Renal cortical epithelial cell (primary cell): Measurements from ENCODE around the gene PCGF3. TPM values are rescaled to one million over a fixed set of nuclear protein-coding genes. Genes with fewer than 3 reads are reported as not detected.
"Not testable (repeated sequence)": the region's sequence is repeated elsewhere in the genome, so short reads cannot be mapped to it uniquely, and the experiment has no call there.

Experiments used
- DNase-seq: peaks from one replicate; pipeline ENCODE4 v3.0.0-alpha.2; 2011; ENCODE audit warnings: low read depth
- total RNA-seq: library from RNA; depleted of rRNA; stranded (reverse); fragments of >200 nt; gene quantifications from 2 replicates; pipeline ENCODE4 v1.2.3, GENCODE V29; 2014

PCGF3 gene
- total RNA-seq, 1 donor from 2014 or later, result 86.6 TPM

GRCh38 chr4:795726-796119 lies 90.1 kb downstream of the PCGF3 start:
- DNase-seq, result no peak

DNA sequence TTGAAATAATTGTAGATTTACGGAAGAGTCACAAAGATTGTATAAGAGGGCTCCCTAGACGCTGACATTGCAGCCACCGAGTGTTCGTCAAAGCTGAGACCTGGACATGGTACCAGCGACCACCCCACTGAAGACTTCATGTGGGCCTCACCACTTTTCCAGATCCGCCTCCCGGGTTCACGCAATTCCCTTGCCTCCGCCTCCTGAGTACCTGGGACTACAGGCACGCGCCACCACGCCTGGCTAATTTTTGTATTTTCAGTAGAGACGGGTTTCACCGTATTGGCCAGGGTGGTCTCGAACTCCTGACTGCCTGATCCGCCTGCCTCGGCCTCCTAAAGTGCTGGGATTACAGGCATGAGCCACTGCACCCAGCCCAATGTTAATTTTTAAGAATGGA lies 90.6 kb downstream of the PCGF3 start:
- no peak for DNase-seq

DNA sequence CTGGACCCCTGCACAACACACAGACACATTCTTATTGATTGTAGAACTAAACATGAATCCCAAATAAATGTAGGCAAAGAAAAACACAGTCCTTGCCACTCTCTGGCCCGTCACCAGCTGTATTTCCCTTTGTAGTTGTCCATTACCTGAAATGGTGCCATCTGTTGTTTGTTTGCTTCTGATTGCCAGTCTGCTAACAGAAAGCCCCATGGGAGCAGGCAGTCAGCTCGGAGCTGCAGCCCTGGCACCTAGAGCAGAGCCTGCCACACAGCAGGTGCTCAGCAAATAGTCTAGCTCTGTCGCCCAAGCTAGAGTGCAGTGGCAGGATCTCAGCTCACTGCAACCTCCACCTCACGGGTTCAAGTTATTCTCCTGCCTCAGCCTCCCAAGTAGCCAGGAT lies 91.4 kb downstream of the PCGF3 start:
- DNase-seq, result no peak

DNA sequence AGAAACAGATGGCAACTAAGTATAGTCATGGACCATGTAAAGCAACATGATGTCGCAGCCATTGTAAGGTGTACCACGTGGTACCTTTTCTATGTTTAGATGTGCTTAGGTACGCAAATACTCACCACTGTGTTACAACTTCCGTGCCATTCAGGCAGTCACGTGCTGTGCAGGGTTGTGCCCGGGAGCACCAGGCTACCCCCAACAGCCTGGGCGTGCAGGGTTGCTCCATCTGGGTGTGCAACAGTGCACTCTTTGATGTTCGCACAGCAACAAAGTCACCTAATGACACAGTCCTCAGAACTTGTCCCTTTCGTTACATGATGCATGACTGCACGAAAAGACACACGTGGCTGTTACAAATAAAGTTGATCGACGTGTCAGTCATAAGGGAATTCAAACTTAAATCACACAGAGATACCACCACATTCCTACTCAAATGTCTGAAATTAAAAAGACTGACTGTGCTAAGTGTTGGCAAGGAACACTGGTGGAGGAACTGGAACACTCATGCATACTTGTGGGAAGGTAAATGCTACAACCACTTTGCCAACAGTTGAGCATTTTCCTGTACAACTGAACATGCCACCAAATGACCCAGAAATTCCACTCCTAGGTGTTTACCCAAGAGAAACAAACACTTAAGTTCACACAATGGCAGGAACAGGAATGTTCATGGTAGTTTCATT lies 95.9 kb downstream of the PCGF3 start:
- peak; percentile 19 for DNase-seq

GRCh38 chr4:803884-804283 lies 98.3 kb downstream of the PCGF3 start:
- no peak for DNase-seq

DNA sequence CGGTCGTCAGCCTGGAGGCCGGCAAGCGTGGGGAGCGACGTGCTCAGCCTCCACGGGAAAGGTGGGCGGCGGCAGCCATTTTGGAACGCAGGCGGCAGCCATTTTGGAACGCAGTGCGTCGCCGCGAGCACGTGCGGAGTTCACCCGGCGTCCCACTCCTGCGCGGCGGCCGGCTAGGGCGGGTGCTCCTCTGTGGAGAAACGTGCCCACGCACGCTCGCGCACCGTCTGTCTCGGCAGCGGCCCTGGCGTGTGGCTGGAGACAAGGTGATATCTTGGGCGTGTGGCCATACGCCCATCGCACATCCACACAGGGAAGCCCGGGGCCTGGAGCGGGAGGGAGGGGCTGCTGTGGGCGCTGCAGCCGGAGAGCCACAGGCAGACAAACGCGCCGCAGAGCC lies 99.2 kb downstream of the PCGF3 start:
- no peak for DNase-seq

- not testable (repeated sequence) for DNase-seq
These were observed 101.3 kb downstream of the PCGF3 start for GRCh38 chr4:806979-807378.

DNA sequence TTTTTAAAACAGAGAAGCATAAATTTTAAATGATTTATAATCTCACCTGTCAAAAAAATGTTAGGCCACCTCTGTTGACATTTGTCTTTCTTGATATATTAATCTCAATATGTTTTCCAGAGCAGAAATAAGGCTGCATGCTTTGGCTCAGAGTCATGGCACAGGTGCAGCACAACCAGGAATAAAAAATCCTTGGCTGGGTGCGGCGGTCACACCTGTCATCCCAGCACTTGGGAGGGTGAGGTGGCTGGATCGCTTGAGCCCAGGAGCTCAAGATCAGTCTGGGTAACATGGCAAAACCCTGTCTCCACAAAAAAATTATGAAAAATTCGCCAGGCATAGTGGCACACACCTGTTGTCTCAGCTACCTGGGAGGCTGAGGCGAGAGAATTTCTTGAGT lies 102.2 kb downstream of the PCGF3 start:
- DNase-seq, result no peak

DNA sequence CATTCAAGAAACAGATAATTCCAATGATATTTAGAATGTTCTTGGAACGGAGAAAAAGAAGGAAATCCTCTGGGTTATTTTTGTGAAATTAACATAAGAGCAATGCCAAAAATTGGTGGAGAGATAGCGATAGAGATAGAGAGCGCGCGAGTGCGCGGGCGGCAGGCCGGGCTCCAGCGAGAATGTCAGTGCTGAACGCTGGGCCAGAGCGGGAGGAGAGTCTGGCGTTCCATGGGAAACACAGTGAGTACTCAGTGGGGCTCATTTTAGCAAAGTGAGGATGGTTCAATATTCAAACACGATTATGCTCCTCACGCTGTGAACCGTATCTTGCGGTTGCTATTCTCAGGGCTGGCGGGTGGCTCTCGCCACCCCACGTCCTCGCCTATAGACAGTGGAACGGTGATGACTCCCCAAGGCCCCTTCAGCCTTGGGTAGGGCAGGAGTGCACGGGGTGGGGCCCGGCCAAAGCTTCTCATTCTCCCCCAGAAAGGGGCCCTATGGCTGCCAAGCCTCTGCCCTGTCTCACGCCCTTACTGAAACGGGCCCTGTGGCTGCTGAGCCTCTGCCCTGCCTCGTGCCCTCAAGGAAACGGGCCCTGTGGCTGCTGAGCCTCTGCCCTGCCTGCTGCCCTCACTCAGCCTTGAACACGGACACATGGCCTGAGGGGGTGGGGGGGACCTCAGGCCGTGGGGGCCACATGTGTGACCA lies 103.4 kb downstream of the PCGF3 start:
- no peak for DNase-seq

DNA sequence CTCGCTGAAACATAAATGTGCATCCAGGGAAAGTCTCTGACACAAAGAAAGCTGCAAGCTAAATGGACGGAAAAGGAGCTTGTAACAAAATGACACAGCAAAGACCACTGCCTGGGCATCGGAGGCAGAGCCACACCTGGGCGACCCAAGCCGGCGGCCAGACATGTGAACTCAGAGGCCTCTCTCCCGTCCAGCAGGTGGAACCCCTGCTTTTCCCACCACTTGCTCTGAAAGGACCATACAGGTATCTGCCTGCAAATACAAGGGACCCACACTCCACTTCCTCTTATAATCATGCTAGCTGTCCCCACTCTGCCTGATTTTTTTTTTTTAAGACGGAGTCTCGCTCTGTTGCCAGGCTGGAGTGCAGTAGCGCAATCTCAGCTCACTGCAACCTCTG lies 108.3 kb downstream of the PCGF3 start:
- DNase-seq, result no peak

GRCh38 chr4:814312-814850 lies 108.7 kb downstream of the PCGF3 start:
- DNase-seq, result no peak

DNA sequence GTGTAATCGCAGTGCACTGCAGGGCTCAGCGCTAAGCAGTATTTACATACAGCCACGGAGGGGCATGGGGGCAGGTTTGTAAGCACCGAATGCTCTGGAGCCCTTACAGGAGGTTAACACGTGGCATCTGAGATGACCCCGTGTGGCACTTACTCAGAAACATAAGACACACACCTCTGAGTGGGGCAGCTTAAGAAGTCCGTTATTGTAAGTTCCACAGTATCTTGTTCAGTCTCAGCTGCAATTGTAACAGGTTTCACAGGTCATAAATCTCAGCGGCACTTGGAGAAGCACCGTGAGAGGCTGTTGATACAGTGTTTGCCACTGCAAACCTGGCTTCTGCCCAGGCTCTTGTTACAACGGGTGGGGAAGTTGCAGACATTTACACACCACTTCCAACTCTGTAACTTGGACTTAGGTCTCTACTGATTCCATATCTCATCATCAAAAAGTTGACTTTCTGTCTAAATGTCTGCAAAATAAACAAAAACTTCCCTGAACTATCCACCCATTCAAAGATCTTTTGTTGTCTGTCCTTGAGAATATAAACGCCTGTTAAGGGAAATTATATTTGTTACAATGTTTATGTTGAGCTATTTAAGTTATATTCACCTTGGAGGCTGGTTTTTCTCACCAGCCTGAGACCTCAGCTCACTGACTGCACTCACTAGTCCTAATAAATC lies 110.0 kb downstream of the PCGF3 start:
- peak; percentile 61 for DNase-seq

- no peak for DNase-seq
These were observed 112.7 kb downstream of the PCGF3 start for GRCh38 chr4:818106-818921.

- DNase-seq, result no peak
These were observed 114.0 kb downstream of the PCGF3 start for GRCh38 chr4:819401-820229.

Other genes starting within 250 kb of the PCGF3 start
- 17.5 and 47.5 TPM in 2 replicates for gene ZNF721, start 206.7 kb upstream of the PCGF3 start, total RNA-seq
- gene PIGG, start 206.6 kb upstream of the PCGF3 start, total RNA-seq, result 40.3 and 66.2 TPM in 2 replicates
- not detected in 2 replicates for gene TMEM271, start 129.5 kb upstream of the PCGF3 start, total RNA-seq
- gene PDE6B, start 80.3 kb upstream of the PCGF3 start, total RNA-seq, result 11.2 and 21.7 TPM in 2 replicates
- gene ATP5ME, start 31.6 kb upstream of the PCGF3 start, total RNA-seq, result 41.5 and 81.3 TPM in 2 replicates
- 6.4 and 10.3 TPM in 2 replicates for gene MYL5, start 31.3 kb upstream of the PCGF3 start, total RNA-seq
- 3.7 and 4.3 TPM in 2 replicates for gene SLC49A3, start 16.7 kb upstream of the PCGF3 start, total RNA-seq
- under 0.01 and 0.15 TPM in 2 replicates for gene CPLX1, start 120.3 kb downstream of the PCGF3 start, total RNA-seq
- gene GAK, start 226.5 kb downstream of the PCGF3 start, total RNA-seq, result 77.4 and 78.6 TPM in 2 replicates
- gene TMEM175, start 226.6 kb downstream of the PCGF3 start, total RNA-seq, result 2.3 and 12.1 TPM in 2 replicates